Embryonic facial prominence (tissue), 1 donor: ENCODE results near the gene NCBP1.
"Not testable (repeated sequence)": the region's sequence is repeated elsewhere in the genome, so short reads cannot be mapped to it uniquely, and the experiment has no call there.

Experiments
- DNase-seq: peaks from one replicate; pipeline ENCODE4 v3.0.0-alpha.2; 2016; ENCODE audit errors: extremely low spot score

The NCBP1 gene

GRCh38 chr9:97632985-97633858, at the start of gene NCBP1, which contains the start of gene TSTD2:
TSS of gene NCBP1 (plus strand) at chr9:97633821. CDS start at chr9:97633882, 61 bp downstream.
TSS of gene TSTD2 (minus strand) at chr9:97633368. CDS start at chr9:97627562, 5,806 bp downstream.
- peak; percentile 94 for DNase-seq

GRCh38 chr9:97584778-97585177, 48.8 kb upstream of the NCBP1 start:
- not testable (repeated sequence) for DNase-seq

- not testable (repeated sequence) for DNase-seq
These were observed 46.7 kb upstream of the NCBP1 start for GRCh38 chr9:97586909-97587308.

- DNase-seq, result no peak
These were observed 42.1 kb upstream of the NCBP1 start for GRCh38 chr9:97591535-97591934.

- no peak for DNase-seq
These were observed 41.5 kb upstream of the NCBP1 start for GRCh38 chr9:97592126-97592525.

GRCh38 chr9:97593960-97594359, 39.7 kb upstream of the NCBP1 start:
- DNase-seq, result no peak

GRCh38 chr9:97594381-97594921, 39.2 kb upstream of the NCBP1 start:
- no peak for DNase-seq

GRCh38 chr9:97596906-97597305, 36.7 kb upstream of the NCBP1 start:
- DNase-seq, result no peak

GRCh38 chr9:97598461-97599288, 34.9 kb upstream of the NCBP1 start:
- DNase-seq, result peak; percentile 64

GRCh38 chr9:97599314-97599846, 34.2 kb upstream of the NCBP1 start:
- DNase-seq, result no peak

GRCh38 chr9:97600531-97601227, 32.9 kb upstream of the NCBP1 start:
- no peak for DNase-seq

GRCh38 chr9:97601228-97601898, 32.3 kb upstream of the NCBP1 start:
- no peak for DNase-seq

- no peak for DNase-seq
These were observed 31.2 kb upstream of the NCBP1 start for GRCh38 chr9:97602430-97602829.

- DNase-seq, result no peak
These were observed 28.5 kb upstream of the NCBP1 start for GRCh38 chr9:97604901-97605645.

- DNase-seq, result no peak
These were observed 18.1 kb upstream of the NCBP1 start for GRCh38 chr9:97615439-97616072.

GRCh38 chr9:97617939-97618416, 15.6 kb upstream of the NCBP1 start:
- no peak for DNase-seq

GRCh38 chr9:97620063-97620462, 13.6 kb upstream of the NCBP1 start:
- DNase-seq, result not testable (repeated sequence)

- not testable (repeated sequence) for DNase-seq
These were observed 11.1 kb upstream of the NCBP1 start for GRCh38 chr9:97622483-97622882.

GRCh38 chr9:97623946-97624345, 9.7 kb upstream of the NCBP1 start:
- no peak for DNase-seq
